ENCODE data around the gene GSX2. TPM values are rescaled to one million over a fixed set of nuclear protein-coding genes. Genes with fewer than 3 reads are reported as not detected.
"Not testable (repeated sequence)": the region's sequence is repeated elsewhere in the genome, so short reads cannot be mapped to it uniquely, and the experiment has no call there.

GSX2 gene
- total RNA-seq = not detected in 2 replicates
- polyA plus RNA-seq = not detected in 2 replicates

- Histone ChIP-seq H3K36me3 (no peaks in the 10 kb centered on the region), H3K4me3 (peak within 1 kb of the TSS; percentile 23), H3K4me1 (ENCODE audit: low read depth) (peaks cover 11% of the 10 kb centered on the region), H3K27me3 (peaks cover 100% of the 10 kb centered on the region), H3K9me3 (ENCODE audit: low read depth) (no peaks in the 10 kb centered on the region), H3K27ac (no peak within 1 kb of the TSS)
- TF ChIP-seq, protein P1, sequence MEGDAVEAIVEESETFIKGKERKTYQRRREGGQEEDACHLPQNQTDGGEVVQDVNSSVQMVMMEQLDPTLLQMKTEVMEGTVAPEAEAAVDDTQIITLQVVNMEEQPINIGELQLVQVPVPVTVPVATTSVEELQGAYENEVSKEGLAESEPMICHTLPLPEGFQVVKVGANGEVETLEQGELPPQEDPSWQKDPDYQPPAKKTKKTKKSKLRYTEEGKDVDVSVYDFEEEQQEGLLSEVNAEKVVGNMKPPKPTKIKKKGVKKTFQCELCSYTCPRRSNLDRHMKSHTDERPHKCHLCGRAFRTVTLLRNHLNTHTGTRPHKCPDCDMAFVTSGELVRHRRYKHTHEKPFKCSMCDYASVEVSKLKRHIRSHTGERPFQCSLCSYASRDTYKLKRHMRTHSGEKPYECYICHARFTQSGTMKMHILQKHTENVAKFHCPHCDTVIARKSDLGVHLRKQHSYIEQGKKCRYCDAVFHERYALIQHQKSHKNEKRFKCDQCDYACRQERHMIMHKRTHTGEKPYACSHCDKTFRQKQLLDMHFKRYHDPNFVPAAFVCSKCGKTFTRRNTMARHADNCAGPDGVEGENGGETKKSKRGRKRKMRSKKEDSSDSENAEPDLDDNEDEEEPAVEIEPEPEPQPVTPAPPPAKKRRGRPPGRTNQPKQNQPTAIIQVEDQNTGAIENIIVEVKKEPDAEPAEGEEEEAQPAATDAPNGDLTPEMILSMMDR (IDR thresholded peaks at IDR 0.05; ENCODE audit: low read depth, low read length) = no peak
- peak in 1 of 2 donors; percentile 40 for DNase-seq (ENCODE audit: low read depth in 1 of 2, low spot score in 1 of 2)
These were observed at the start of gene GSX2 for GRCh38 chr4:54099748-54100574. Gene GSX2 (plus strand): TSS chr4:54100163. CDS start chr4:54100345, 182 bp downstream.

- peak in 1 of 2 donors; percentile 40 for DNase-seq (ENCODE audit: low read depth in 1 of 2, low spot score in 1 of 2)
These were observed 49.6 kb upstream of the GSX2 start for GRCh38 chr4:54050214-54050904.

DNA sequence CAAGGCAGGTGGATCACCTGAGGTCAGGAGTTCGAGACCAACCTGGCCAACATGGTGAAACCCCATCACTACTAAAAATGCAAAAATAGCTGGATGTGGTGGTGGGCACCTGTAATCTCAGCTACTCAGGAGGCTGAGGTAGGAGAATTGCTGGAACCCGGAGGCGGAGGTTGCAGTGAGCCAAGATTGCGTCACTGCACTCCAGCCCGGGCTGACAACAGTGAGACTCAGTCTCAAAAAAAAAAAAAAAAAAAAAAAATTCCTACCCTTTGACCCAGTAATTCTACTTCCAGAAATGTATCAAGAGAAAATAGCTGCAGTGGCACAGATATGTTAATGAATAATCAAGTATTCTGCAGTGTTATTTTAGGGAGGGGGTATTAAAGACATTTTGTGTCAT is 46.6 kb upstream of the GSX2 start:
- H3K36me3 ChIP-seq; H3K4me1 ChIP-seq (ENCODE audit: low read depth); H3K27me3 ChIP-seq; DNase-seq (ENCODE audit: low read depth in 1 of 2, low spot score in 1 of 2); H3K9me3 ChIP-seq (ENCODE audit: low read depth); H3K4me3 ChIP-seq; H3K27ac ChIP-seq: not testable (repeated sequence)

More at GRCh38 chr4:54050214-54050904, 49.6 kb upstream of the GSX2 start:
- Histone ChIP-seq H3K27me3 (no peaks in the 10 kb centered on the region), H3K9me3 (ENCODE audit: low read depth) (no peaks in the 10 kb centered on the region), H3K27ac (no peak overlapping the region), H3K4me1 (ENCODE audit: low read depth) (no peaks in the 10 kb centered on the region), H3K36me3 (peaks cover 10% of the 10 kb centered on the region), H3K4me3 (no peak overlapping the region)
- TF ChIP-seq, protein P1 (IDR thresholded peaks at IDR 0.05; ENCODE audit: low read depth, low read length) = no peak

DNA sequence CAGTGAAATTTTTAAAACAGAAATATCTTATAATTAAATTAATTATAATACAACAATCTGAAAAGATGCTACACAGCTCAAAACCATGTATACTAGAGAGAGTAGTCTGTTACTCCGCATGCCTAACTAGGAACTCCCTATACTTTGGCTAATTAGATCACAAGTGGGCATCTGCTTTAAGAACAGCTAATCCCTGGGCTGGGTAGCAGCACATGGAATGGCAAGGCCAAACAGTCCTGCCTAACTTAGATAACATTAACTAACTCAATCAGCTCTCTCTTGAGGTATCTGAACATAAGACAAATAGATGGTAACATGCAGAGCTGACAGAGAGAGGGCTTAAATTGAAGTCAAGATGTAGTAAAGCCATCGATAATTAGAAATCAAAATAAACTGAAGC is 45.5 kb upstream of the GSX2 start:
- DNase-seq (ENCODE audit: low read depth in 1 of 2, low spot score in 1 of 2) = no peak

GRCh38 chr4:54055494-54055893 is 44.5 kb upstream of the GSX2 start:
- no peaks in the 10 kb centered on the region for H3K27me3 ChIP-seq
- no peak overlapping the region for H3K27ac ChIP-seq
- H3K36me3 ChIP-seq = no peaks in the 10 kb centered on the region
- peaks cover 9% of the 10 kb centered on the region for H3K4me1 ChIP-seq (ENCODE audit: low read depth)
- H3K4me3 ChIP-seq = no peak overlapping the region
- TF ChIP-seq, protein P1 (IDR thresholded peaks at IDR 0.05; ENCODE audit: low read depth, low read length) = no peak
- no peak for DNase-seq (ENCODE audit: low read depth in 1 of 2, low spot score in 1 of 2)
- H3K9me3 ChIP-seq (ENCODE audit: low read depth) = no peaks in the 10 kb centered on the region

More for the DNA sequence above, 45.5 kb upstream of the GSX2 start:
- H3K9me3 ChIP-seq (ENCODE audit: low read depth) = no peaks in the 10 kb centered on the region
- peaks cover 4% of the 10 kb centered on the region for H3K4me1 ChIP-seq (ENCODE audit: low read depth)
- no peaks in the 10 kb centered on the region for H3K36me3 ChIP-seq
- H3K27me3 ChIP-seq = no peaks in the 10 kb centered on the region
- H3K4me3 ChIP-seq = no peak overlapping the region
- no peak overlapping the region for H3K27ac ChIP-seq
- TF ChIP-seq, protein P1 (IDR thresholded peaks at IDR 0.05; ENCODE audit: low read depth, low read length) = no peak

- Histone ChIP-seq H3K4me3 (no peak overlapping the region), H3K4me1 (ENCODE audit: low read depth) (peaks cover 18% of the 10 kb centered on the region), H3K9me3 (ENCODE audit: low read depth) (no peaks in the 10 kb centered on the region), H3K27ac (no peak overlapping the region), H3K36me3 (no peaks in the 10 kb centered on the region), H3K27me3 (no peaks in the 10 kb centered on the region)
- TF ChIP-seq, protein P1 (IDR thresholded peaks at IDR 0.05; ENCODE audit: low read depth, low read length) = no peak
- no peak for DNase-seq (ENCODE audit: low read depth in 1 of 2, low spot score in 1 of 2)
These were observed 43.6 kb upstream of the GSX2 start for GRCh38 chr4:54056360-54056759.

Data from cardiac muscle cell (in vitro differentiated cells and primary cell).